ENCODE data around the gene USP15. TPM values are rescaled to one million over a fixed set of nuclear protein-coding genes. Genes with fewer than 3 reads are reported as not detected.

USP15 gene
- total and polyA plus RNA-seq, 2 of the 4 experiments (the other 2 are of a cell fraction) = 28.5 to 49.6 TPM

- Histone ChIP-seq H3K27me3 (ENCODE audit: control insufficient read depth, insufficient read depth, low read length) (no peaks in the 10 kb centered on the region), H4K20me1 (ENCODE audit: insufficient read depth, low read length) (no peaks in the 10 kb centered on the region), H4K5ac (ENCODE audit: low read depth, low read length) (no peak overlapping the region), H3K4me1 (ENCODE audit: control insufficient read depth, insufficient read depth, low read length) (no peaks in the 10 kb centered on the region), H3K9ac (ENCODE audit: low read depth, low read length) (no peak overlapping the region), H3K4me3 (ENCODE audit: insufficient read depth, low read depth, low read length) (no peak overlapping the region), H3K9me1 (ENCODE audit: insufficient read depth, low read length) (no peaks in the 10 kb centered on the region), H3K4me2 (ENCODE audit: low read depth, low read length) (no peak overlapping the region), H3K14ac (replicated peaks; ENCODE audit: low read depth, low read length) (no peak overlapping the region), H4K91ac (ENCODE audit: insufficient read depth, low read depth, low read length) (no peak overlapping the region), H2AK5ac (ENCODE audit: low read depth, low read length) (no peak overlapping the region), H2BK5ac (ENCODE audit: low read depth, low read length, poor library complexity, severe bottlenecking) (no peak overlapping the region), H2BK15ac (ENCODE audit: low read depth, low read length) (no peak overlapping the region), H3K9me3 (ENCODE audit: control insufficient read depth, insufficient read depth, low read length) (no peaks in the 10 kb centered on the region), H2BK20ac (ENCODE audit: low read depth, low read length) (no peak overlapping the region), H2AFZ (replicated peaks; ENCODE audit: low read length, poor library complexity) (no peak overlapping the region), H3K18ac (ENCODE audit: low read depth, low read length) (no peak overlapping the region), H3K36me3 (ENCODE audit: control insufficient read depth, insufficient read depth, low read length) (no peaks in the 10 kb centered on the region), H3K23ac (ENCODE audit: low read depth, low read length) (no peak overlapping the region), H2BK120ac (ENCODE audit: low read depth, low read length) (no peak overlapping the region), H3K56ac (ENCODE audit: extremely low read depth, insufficient read depth, low read length) (no peak overlapping the region), H3K79me1 (ENCODE audit: low read depth in 1 of 2, low read length in 2 of 2) (no peaks in the 10 kb centered on the region), H3K27ac (ENCODE audit: insufficient read depth, low read length) (no peak overlapping the region), H4K8ac (ENCODE audit: low read depth in 2 of 2, low read length in 2 of 2) (no peak overlapping the region), H2AK9ac (replicated peaks; ENCODE audit: low read depth, low read length, poor library complexity) (no peak overlapping the region), H3K4ac (ENCODE audit: low read depth, low read length) (no peak overlapping the region)
- DNase-seq = no peak
- TF ChIP-seq MAFK (IDR thresholded peaks at IDR 0.05; ENCODE audit: low read depth, low read length) = no peak
- no peak for TF ChIP-seq CTCF (conservative IDR thresholded peaks at IDR 0.05; ENCODE audit: low read depth, low read length)
- no peak for TF ChIP-seq RCOR1 (IDR thresholded peaks at IDR 0.05; ENCODE audit: insufficient replicate concordance, low read length)
- no peak for TF ChIP-seq MAZ (IDR thresholded peaks at IDR 0.05; ENCODE audit: borderline replicate concordance, low read depth, low read length)
- TF ChIP-seq MXI1 (IDR thresholded peaks at IDR 0.05; ENCODE audit: borderline replicate concordance, low read depth, low read length) = no peak
- TF ChIP-seq NFE2L2 (IDR thresholded peaks at IDR 0.05; ENCODE audit: low read depth, low read length) = no peak
- TF ChIP-seq SMC3 (IDR thresholded peaks at IDR 0.05; ENCODE audit: low read depth, low read length) = no peak
- no peak for TF ChIP-seq CHD1 (IDR thresholded peaks at IDR 0.05; ENCODE audit: low read depth, low read length)
- TF ChIP-seq ELK1 (IDR thresholded peaks at IDR 0.05; ENCODE audit: borderline replicate concordance, low read depth, low read length) = no peak
- no peak for TF ChIP-seq POLR2A (IDR thresholded peaks at IDR 0.05; ENCODE audit: low read depth, low read length)
- TF ChIP-seq BHLHE40 (IDR thresholded peaks at IDR 0.05; ENCODE audit: low read depth, low read length) = no peak
- no TSS peak for BruUV-seq (replicated peaks)
- dilution Hi-C loops (cut with HindIII; ENCODE audit: low sequenced_read_pairs, unreplicated experiment) (no loop called here), in situ Hi-C loops (cut with MboI; ENCODE audit: low sequenced_read_pairs) (no loop called here), intact Hi-C loops (cut with micrococcal nuclease) (no loop called here)
- ChIA-PET CTCF (no interaction called here), POLR2A (ENCODE audit: unreplicated experiment) (no interaction called here)
- ATAC-seq (ENCODE audit: low read depth) = no peak
- WGBS, 2 experiments (ENCODE audit: extremely low coverage in 2 of 2, insufficient read length in 1 of 2) = no CpG with 5 or more reads among the region's 2 CpGs
Measured at GRCh38 chr12:62215506-62215905, 44.7 kb upstream of the USP15 start.

Data from IMR-90 (cell line).